Prostate gland (tissue), 2 donors: Measurements from ENCODE around the gene CD59. TPM values are rescaled to one million over a fixed set of nuclear protein-coding genes. Genes with fewer than 3 reads are reported as not detected.

Source experiments
- DNase-seq: peaks from one replicate; pipeline ENCODE4 v3.0.0-alpha.2; 2019; ENCODE audit warnings: low spot score
- H3K27ac ChIP-seq, 2 donors: fragments of 200-600 bp; sonication (generic); 2 replicates each; pipeline ENCODE4 v1.5.1; 2017 to 2019
- H3K27me3 ChIP-seq: fragments of 200-600 bp; sonication (generic); replicated peaks from 2 replicates; pipeline ENCODE4 v1.5.1; 2019; ENCODE audit not compliant: insufficient read depth
- H3K36me3 ChIP-seq, 2 donors: fragments of 200-600 bp; sonication (generic); 1 replicate in 1 of 2; 2 replicates in 1 of 2; pipeline versions ENCODE4 v1.5.1 to v1.8.1; 2017 to 2019
- H3K4me1 ChIP-seq: fragments of 200-600 bp; sonication (generic); replicated peaks from 2 replicates; pipeline ENCODE4 v1.5.1; 2019
- H3K4me3 ChIP-seq, 2 donors: fragments of 200-600 bp; sonication (generic); 2 replicates each; pipeline ENCODE4 v1.5.1; 2017 to 2019
- H3K9me3 ChIP-seq: fragments of 200-600 bp; sonication (generic); 2 replicates; pipeline ENCODE4 v1.5.1; 2017
- CTCF ChIP-seq, 4 experiments: fragments of 200-600 bp in 2 of 4; fragments of 450-650 bp in 2 of 4; sonication (generic) in 2 of 4; IDR thresholded peaks; 1 replicate in 3 of 4; 2 replicates in 1 of 4; pipeline ENCODE4 v1.5.1; 2016 to 2019; ENCODE audit warnings: antibody characterized with exemption in 4 of 4, mild to moderate bottlenecking in 2 of 4, moderate library complexity in 2 of 4
- POLR2A ChIP-seq: fragments of 450-650 bp; IDR thresholded peaks from one replicate; pipeline ENCODE4 v1.6.1; 2016; ENCODE audit warnings: antibody characterized with exemption, mild to moderate bottlenecking
- POLR2AphosphoS5 ChIP-seq: sonication (generic); formaldehyde crosslinking; IDR thresholded peaks from one replicate; pipeline ENCODE4 v1.6.1; 2017; ENCODE audit warnings: antibody characterized with exemption
- WGBS: methylation state at CpG from one replicate; pipeline ENCODE4 v1.1.5; 2018; 5-methylcytosine and 5-hydroxymethylcytosine counted together
- intact Hi-C: fragments of 100-400 bp; cut with DNase I; formaldehyde crosslinking; loops from one replicate; pipeline ENCODE4 v1.14.2; 2022
- total RNA-seq, 2 donors: library from RNA; depleted of rRNA; stranded (reverse); fragments of >200 nt; gene quantifications; one replicate each; pipeline ENCODE4 v1.1.0, GENCODE V29; 2016

Gene CD59
- total RNA-seq, 2 donors from 2014 or later, result 205 to 274 TPM

GRCh38 chr11:33660962-33661361, 75.3 kb downstream of the CD59 start:
- intact Hi-C loops, result no loop called here
- no peak overlapping the region for H3K27ac ChIP-seq
- no peak for TF ChIP-seq POLR2A
- no peak for TF ChIP-seq CTCF (IDR thresholded peaks at IDR 0.05)
- TF ChIP-seq POLR2AphosphoS5, result no peak

GRCh38 chr11:33659370-33660139, 76.7 kb downstream of the CD59 start:
- 88% methylated on average over 5 of the region's 5 CpGs for WGBS

More at GRCh38 chr11:33660962-33661361, 75.3 kb downstream of the CD59 start:
- Histone ChIP-seq H3K9me3 (no peaks in the 10 kb centered on the region), H3K27me3 (no peaks in the 10 kb centered on the region), H3K4me1 (no peaks in the 10 kb centered on the region), H3K4me3 (no peak overlapping the region), H3K36me3 (no peaks in the 10 kb centered on the region)
- 88% methylated on average over 4 of the region's 4 CpGs for WGBS
- no peak for DNase-seq

GRCh38 chr11:33658195-33658900, 77.9 kb downstream of the CD59 start:
- Histone ChIP-seq H3K27ac (no peak overlapping the region), H3K4me1 (no peaks in the 10 kb centered on the region)
- intact Hi-C loops, result no loop called here

More at GRCh38 chr11:33659370-33660139, 76.7 kb downstream of the CD59 start:
- Histone ChIP-seq H3K36me3 (no peaks in the 10 kb centered on the region), H3K27ac (no peak overlapping the region), H3K4me3 (no peak overlapping the region), H3K27me3 (no peaks in the 10 kb centered on the region), H3K9me3 (no peaks in the 10 kb centered on the region), H3K4me1 (no peaks in the 10 kb centered on the region)
- no peak for TF ChIP-seq CTCF (IDR thresholded peaks at IDR 0.05)
- no peak for TF ChIP-seq POLR2A
- TF ChIP-seq POLR2AphosphoS5, result no peak
- DNase-seq, result no peak
- intact Hi-C loops, result no loop called here

GRCh38 chr11:33657757-33658156, 78.5 kb downstream of the CD59 start:
- Histone ChIP-seq H3K27ac (no peak overlapping the region), H3K36me3 (no peaks in the 10 kb centered on the region), H3K4me3 (no peak overlapping the region), H3K27me3 (no peaks in the 10 kb centered on the region), H3K9me3 (no peaks in the 10 kb centered on the region), H3K4me1 (no peaks in the 10 kb centered on the region)
- TF ChIP-seq CTCF (IDR thresholded peaks at IDR 0.05) (no peak), POLR2A (no peak), POLR2AphosphoS5 (no peak)
- WGBS, result 91% methylated on average over 3 of the region's 3 CpGs
- DNase-seq, result no peak
- intact Hi-C loops, result no loop called here

More at GRCh38 chr11:33658195-33658900, 77.9 kb downstream of the CD59 start:
- Histone ChIP-seq H3K27me3 (no peaks in the 10 kb centered on the region), H3K4me3 (no peak overlapping the region), H3K9me3 (no peaks in the 10 kb centered on the region), H3K36me3 (no peaks in the 10 kb centered on the region)
- 82% methylated on average over 22 of the region's 22 CpGs for WGBS
- no peak for DNase-seq
- no peak for TF ChIP-seq POLR2AphosphoS5
- no peak for TF ChIP-seq POLR2A
- no peak for TF ChIP-seq CTCF (IDR thresholded peaks at IDR 0.05)
